Sigmoid colon (tissue), 3 donors: Measurements from ENCODE around the gene BLTP3B.
A peak's percentile ranks its signal among the peaks of the same experiment; 100 is the strongest.

Experiments
- POLR2A ChIP-seq, 2 donors: fragments of 450-650 bp; IDR thresholded peaks; one replicate each; pipeline ENCODE4 v1.6.1; 2016; ENCODE audit warnings: antibody characterized with exemption in 2 of 2, mild to moderate bottlenecking in 2 of 2, moderate library complexity in 2 of 2
- TF ChIP-seq, protein P1 (sequence below), 4 experiments: fragments of 450-650 bp in 3 of 4; fragments of 200-600 bp in 1 of 4; IDR thresholded peaks; one replicate each; pipeline ENCODE4 v1.5.1; 2016 to 2019; ENCODE audit warnings: antibody characterized with exemption in 4 of 4, mild to moderate bottlenecking in 3 of 4, moderate library complexity in 2 of 4

DNA sequence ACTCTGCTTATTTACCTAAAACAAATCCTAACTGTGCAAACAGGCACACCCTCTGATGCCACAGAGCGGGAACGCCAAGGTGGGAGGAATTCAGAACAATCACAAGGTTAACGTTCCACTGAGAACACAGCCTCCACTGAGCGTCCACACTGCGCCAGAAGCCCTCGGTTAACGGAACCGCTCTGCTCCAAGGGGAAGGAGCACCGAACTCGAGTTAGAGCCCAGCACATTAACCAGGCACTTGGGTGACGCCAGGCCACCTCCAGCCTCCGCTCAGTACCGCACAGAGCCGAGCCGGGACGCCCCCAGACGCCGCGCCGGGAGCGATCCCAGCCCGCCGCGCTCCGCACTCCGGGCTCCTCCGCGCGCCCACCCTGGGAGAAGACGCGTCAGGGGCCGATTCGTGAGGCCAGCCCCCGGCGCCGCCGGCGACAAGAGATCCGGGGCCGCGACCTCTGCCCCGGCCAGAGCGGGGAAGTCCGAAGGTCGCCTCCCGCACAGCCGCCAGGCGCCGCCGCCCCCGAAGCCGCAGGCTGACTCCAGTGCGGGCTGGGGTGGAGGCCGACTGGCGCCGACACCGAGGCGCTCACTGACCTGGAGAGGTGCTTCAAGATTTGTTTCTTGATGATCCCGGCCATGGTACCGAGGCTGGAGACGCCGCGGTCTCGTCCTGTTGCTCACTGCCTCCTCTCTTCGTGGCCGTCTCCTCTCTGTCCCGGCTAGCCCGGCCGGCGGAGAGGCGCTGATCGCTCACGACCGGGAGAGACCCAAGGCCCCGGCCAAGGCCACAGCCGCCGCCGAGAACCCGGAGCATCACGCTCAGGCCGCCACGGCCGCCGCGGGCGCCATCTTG, 450 bp downstream of the BLTP3B start:
- TF ChIP-seq, protein P1, sequence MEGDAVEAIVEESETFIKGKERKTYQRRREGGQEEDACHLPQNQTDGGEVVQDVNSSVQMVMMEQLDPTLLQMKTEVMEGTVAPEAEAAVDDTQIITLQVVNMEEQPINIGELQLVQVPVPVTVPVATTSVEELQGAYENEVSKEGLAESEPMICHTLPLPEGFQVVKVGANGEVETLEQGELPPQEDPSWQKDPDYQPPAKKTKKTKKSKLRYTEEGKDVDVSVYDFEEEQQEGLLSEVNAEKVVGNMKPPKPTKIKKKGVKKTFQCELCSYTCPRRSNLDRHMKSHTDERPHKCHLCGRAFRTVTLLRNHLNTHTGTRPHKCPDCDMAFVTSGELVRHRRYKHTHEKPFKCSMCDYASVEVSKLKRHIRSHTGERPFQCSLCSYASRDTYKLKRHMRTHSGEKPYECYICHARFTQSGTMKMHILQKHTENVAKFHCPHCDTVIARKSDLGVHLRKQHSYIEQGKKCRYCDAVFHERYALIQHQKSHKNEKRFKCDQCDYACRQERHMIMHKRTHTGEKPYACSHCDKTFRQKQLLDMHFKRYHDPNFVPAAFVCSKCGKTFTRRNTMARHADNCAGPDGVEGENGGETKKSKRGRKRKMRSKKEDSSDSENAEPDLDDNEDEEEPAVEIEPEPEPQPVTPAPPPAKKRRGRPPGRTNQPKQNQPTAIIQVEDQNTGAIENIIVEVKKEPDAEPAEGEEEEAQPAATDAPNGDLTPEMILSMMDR (IDR thresholded peaks at IDR 0.05), result no peak
- peak; percentile 58 to 59 for TF ChIP-seq POLR2A (IDR thresholded peaks at IDR 0.05)
